Calu3 (cell line): ENCODE results near the gene ZYG11A. TPM values are rescaled to one million over a fixed set of nuclear protein-coding genes. Genes with fewer than 3 reads are reported as not detected.

Experiments
- BruUV-seq: library from RNA; stranded (reverse); fragments of 400-500 nt; replicated peaks from 2 replicates; lab custom pipeline; 2021; lab: Mats Ljungman, UMichigan
- CTCF ChIA-PET: fragments of 300-600 bp; sonication (Branson Sonifier 250); formaldehyde crosslinking; loops from one replicate; lab custom pipeline; 2022; ENCODE audit warnings: antibody characterized with exemption; lab: Charles Lee
- DNase-seq: peaks from one replicate; pipeline ENCODE4 v3.0.0; 2022
- H3K27ac Mint-ChIP-seq: one replicate; pipeline ENCODE4 v1.8.0; 2022; ENCODE audit warnings: mixed read lengths; ENCODE audit not compliant: unreplicated experiment
- H3K27me3 Mint-ChIP-seq: one replicate; pipeline ENCODE4 v1.8.0; 2022; ENCODE audit warnings: mixed read lengths; ENCODE audit not compliant: unreplicated experiment
- H3K36me3 Mint-ChIP-seq: one replicate; pipeline ENCODE4 v1.8.0; 2022; ENCODE audit warnings: mild to moderate bottlenecking, moderate library complexity, mixed read lengths; ENCODE audit not compliant: insufficient read depth, unreplicated experiment
- H3K4me1 Mint-ChIP-seq: one replicate; pipeline ENCODE4 v1.8.0; 2022; ENCODE audit warnings: mild to moderate bottlenecking, low read depth, mixed read lengths; ENCODE audit not compliant: unreplicated experiment
- H3K4me3 Mint-ChIP-seq: one replicate; pipeline ENCODE4 v1.8.0; 2022; ENCODE audit warnings: mild to moderate bottlenecking, low read depth, moderate library complexity, mixed read lengths; ENCODE audit not compliant: unreplicated experiment
- H3K9me3 Mint-ChIP-seq: one replicate; pipeline ENCODE4 v1.8.0; 2022; ENCODE audit warnings: low read depth, mixed read lengths; ENCODE audit not compliant: unreplicated experiment
- intact Hi-C: fragments of 100-400 bp; cut with micrococcal nuclease; formaldehyde crosslinking; loops from one replicate; pipeline ENCODE4 v1.10.0; 2022; ENCODE audit not compliant: unreplicated experiment
- microRNA-seq: library from miRNA; unstranded; fragments of <30 nt; microRNA quantifications from one replicate; pipeline ENCODE4 v1.2.0, GENCODE V29; 2022
- total RNA-seq: library from RNA; stranded (reverse); gene quantifications from 2 replicates; pipeline ENCODE4 v1.2.3, GENCODE V29; 2022
- TF ChIP-seq, protein P1 (sequence below): fragments of 200-600 bp; IDR thresholded peaks from one replicate; pipeline ENCODE4 v1.8.0; 2022; ENCODE audit warnings: antibody characterized with exemption; ENCODE audit not compliant: unreplicated experiment

ZYG11A gene
- total RNA-seq, 1 experiment from 2014 or later: not detected

DNA sequence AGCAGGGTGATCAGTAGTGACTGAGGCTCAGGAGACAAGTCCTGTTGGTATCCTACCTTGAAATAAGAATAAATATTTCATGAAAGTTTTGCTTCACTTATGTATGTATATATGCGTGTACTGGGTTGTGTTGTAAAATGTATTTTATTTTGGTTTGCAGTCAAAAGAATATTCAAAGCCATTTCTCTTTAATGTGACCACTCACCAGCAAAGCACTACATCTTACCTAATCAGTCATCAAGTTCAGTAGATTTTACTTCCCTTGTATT lies 95.6 kb downstream of the ZYG11A start:
- Mint-ChIP-seq H3K4me3 (no peak overlapping the region), H3K27ac (no peak overlapping the region), H3K9me3 (no peaks in the 10 kb centered on the region), H3K27me3 (no peaks in the 10 kb centered on the region), H3K36me3 (no peaks in the 10 kb centered on the region), H3K4me1 (no peaks in the 10 kb centered on the region)
- intact Hi-C loops: no loop called here
- CTCF ChIA-PET: interaction anchor here (1.2 kb wide), 1 partner anchor 27 kb away, joined by 3 read pairs; no protein-coding TSS in a partner anchor
- no peak for DNase-seq
- TF ChIP-seq, protein P1, sequence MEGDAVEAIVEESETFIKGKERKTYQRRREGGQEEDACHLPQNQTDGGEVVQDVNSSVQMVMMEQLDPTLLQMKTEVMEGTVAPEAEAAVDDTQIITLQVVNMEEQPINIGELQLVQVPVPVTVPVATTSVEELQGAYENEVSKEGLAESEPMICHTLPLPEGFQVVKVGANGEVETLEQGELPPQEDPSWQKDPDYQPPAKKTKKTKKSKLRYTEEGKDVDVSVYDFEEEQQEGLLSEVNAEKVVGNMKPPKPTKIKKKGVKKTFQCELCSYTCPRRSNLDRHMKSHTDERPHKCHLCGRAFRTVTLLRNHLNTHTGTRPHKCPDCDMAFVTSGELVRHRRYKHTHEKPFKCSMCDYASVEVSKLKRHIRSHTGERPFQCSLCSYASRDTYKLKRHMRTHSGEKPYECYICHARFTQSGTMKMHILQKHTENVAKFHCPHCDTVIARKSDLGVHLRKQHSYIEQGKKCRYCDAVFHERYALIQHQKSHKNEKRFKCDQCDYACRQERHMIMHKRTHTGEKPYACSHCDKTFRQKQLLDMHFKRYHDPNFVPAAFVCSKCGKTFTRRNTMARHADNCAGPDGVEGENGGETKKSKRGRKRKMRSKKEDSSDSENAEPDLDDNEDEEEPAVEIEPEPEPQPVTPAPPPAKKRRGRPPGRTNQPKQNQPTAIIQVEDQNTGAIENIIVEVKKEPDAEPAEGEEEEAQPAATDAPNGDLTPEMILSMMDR: no peak
- no TSS peak for BruUV-seq

DNA sequence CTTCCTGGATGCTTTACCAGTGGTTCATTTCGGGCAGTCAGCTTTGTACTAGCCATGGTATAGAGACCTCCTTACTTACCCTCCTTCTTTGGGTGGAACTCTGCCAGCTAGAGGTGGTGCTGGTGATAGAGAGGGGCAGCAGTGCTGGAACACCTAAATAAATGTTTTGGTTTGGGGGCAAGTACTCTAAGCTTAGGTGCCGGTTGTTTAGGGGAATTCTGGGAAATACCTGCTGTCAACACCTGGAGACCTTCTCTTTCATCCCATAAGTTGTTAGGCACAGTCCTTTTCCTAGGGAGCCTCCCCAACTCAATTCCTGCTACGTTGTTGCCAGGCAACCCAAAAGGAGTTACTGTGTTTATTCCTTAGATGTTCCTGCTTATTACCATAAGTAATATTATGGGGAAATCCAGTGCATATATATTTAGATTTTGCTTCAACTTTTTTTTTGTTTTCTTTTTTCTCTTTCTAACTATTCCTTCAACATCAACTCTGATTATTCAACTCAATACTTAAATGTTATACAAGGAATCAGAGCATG lies 101.4 kb downstream of the ZYG11A start:
- BruUV-seq: no TSS peak
- TF ChIP-seq, protein P1: no peak
- Mint-ChIP-seq H3K9me3 (no peaks in the 10 kb centered on the region), H3K4me3 (no peak overlapping the region), H3K36me3 (no peaks in the 10 kb centered on the region), H3K27me3 (no peaks in the 10 kb centered on the region), H3K4me1 (no peaks in the 10 kb centered on the region), H3K27ac (no peak overlapping the region)
- no peak for DNase-seq
- CTCF ChIA-PET: interaction anchor here (0.6 to 0.8 kb wide), 3 partner anchors 17 to 262 kb away, joined by 3 to 6 read pairs (median 3); partner anchors contain the start of gene SCP2
- intact Hi-C loops: no loop called here

DNA sequence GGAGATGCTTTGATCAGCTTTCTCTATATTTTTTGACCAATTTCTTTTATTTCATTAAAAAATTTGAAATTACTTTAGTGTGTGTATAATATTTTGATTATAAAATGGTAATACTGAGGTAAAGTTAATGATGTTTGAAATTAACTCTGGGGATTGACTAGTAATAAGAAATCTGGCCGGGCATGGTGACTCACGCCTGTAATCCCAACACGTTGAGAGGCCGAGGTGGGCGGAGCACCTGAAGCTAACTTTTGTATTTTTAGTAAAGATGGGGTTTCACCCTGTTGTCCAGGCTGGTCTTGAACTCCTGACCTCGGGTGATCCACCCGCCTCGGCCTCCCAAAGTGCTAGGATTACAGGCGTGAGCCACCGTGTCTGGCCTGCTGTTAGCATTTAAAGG lies 102.0 kb downstream of the ZYG11A start:
- no peaks in the 10 kb centered on the region for H3K4me1 Mint-ChIP-seq
- H3K27ac Mint-ChIP-seq: no peak overlapping the region
- peak; percentile 33 for DNase-seq
- H3K4me3 Mint-ChIP-seq: no peak overlapping the region
- TF ChIP-seq, protein P1: no peak
- H3K9me3 Mint-ChIP-seq: no peaks in the 10 kb centered on the region
- CTCF ChIA-PET: interaction anchor here (0.7 to 1.0 kb wide), 2 partner anchors 11 to 17 kb away, joined by 3 to 6 read pairs; partner anchors contain the start of gene SCP2
- H3K27me3 Mint-ChIP-seq: no peaks in the 10 kb centered on the region
- H3K36me3 Mint-ChIP-seq: no peaks in the 10 kb centered on the region
- intact Hi-C loops: no loop called here
- no TSS peak for BruUV-seq

Small RNAs within 50 kb of the gene (microRNA-seq; reads per million reads assigned to microRNA genes)
- gene MIR1273F (not detected), gene MIR1273G (not detected), gene MIR5095 (not detected)

Other genes starting within 250 kb of the ZYG11A start
- not detected in 2 replicates for gene GPX7, start 240.4 kb upstream of the ZYG11A start, total RNA-seq
- not detected in 2 replicates for gene SHISAL2A, start 209.6 kb upstream of the ZYG11A start, total RNA-seq
- 42.4 and 43.0 TPM in 2 replicates for gene COA7, start 144.4 kb upstream of the ZYG11A start, total RNA-seq
- 14.2 and 14.8 TPM in 2 replicates for gene ZYG11B, start 116.3 kb upstream of the ZYG11A start, total RNA-seq
- 113 and 114 TPM in 2 replicates for gene ECHDC2, start 79.0 kb downstream of the ZYG11A start, total RNA-seq
- gene SCP2, start 84.5 kb downstream of the ZYG11A start, total RNA-seq: 91.1 and 99.3 TPM in 2 replicates
- not detected in 2 replicates for gene PODN, start 219.5 kb downstream of the ZYG11A start, total RNA-seq